Measurements from ENCODE around the gene C10orf62.
"Not testable (repeated sequence)": the region's sequence is repeated elsewhere in the genome, so short reads cannot be mapped to it uniquely, and the experiment has no call there.

DNA sequence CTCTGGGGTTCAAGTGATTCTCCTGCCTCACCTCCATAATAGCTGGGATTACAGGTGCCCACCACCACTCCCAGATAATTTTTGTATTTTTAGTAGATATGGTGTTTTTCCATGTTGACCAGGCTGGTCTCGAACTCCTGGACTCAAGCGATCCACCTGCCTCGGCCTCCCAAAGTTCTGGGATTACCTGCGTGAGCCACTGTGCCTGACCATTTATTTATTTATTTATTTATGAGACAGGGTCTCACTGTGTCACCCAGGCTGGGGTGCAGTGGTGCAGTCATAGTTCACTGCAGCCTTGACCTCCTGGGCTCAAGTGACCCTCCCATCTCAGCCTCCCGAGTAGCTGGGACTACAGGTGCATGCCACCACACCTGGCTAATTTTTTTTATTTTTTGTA lies 35.2 kb upstream of the C10orf62 start:
- TF ChIP-seq POLR2AphosphoS5, POLR2A (IDR thresholded peaks at IDR 0.05): not testable (repeated sequence)
- TF ChIP-seq, protein P1, sequence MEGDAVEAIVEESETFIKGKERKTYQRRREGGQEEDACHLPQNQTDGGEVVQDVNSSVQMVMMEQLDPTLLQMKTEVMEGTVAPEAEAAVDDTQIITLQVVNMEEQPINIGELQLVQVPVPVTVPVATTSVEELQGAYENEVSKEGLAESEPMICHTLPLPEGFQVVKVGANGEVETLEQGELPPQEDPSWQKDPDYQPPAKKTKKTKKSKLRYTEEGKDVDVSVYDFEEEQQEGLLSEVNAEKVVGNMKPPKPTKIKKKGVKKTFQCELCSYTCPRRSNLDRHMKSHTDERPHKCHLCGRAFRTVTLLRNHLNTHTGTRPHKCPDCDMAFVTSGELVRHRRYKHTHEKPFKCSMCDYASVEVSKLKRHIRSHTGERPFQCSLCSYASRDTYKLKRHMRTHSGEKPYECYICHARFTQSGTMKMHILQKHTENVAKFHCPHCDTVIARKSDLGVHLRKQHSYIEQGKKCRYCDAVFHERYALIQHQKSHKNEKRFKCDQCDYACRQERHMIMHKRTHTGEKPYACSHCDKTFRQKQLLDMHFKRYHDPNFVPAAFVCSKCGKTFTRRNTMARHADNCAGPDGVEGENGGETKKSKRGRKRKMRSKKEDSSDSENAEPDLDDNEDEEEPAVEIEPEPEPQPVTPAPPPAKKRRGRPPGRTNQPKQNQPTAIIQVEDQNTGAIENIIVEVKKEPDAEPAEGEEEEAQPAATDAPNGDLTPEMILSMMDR (IDR thresholded peaks at IDR 0.05) = not testable (repeated sequence)

Measured in stomach (tissue), 4 donors.